ENCODE measurements around the gene RAB21.
A peak's percentile ranks its signal among the peaks of the same experiment; 100 is the strongest.
"Not testable (repeated sequence)": the region's sequence is repeated elsewhere in the genome, so short reads cannot be mapped to it uniquely, and the experiment has no call there.

RAB21 gene

DNA sequence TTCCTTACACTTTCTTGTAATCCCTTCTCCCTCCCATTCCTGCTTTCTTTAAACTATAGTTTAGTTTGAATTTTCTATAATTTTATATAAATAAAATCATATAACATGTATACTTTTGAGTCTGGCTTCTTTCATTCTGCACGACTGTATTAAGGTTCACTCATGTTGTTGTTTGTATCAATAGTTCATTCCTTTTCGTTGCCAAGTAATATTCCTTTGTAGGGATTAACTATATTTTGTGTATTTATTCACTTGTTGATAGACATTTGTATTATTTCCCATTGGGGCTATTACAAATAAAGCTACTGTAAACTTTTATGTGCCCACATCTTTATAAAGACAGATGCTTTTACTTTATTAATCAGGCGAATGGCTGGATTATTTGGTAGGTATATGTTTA lies 45.5 kb downstream of the RAB21 start:
- DNase-seq = no peak

DNA sequence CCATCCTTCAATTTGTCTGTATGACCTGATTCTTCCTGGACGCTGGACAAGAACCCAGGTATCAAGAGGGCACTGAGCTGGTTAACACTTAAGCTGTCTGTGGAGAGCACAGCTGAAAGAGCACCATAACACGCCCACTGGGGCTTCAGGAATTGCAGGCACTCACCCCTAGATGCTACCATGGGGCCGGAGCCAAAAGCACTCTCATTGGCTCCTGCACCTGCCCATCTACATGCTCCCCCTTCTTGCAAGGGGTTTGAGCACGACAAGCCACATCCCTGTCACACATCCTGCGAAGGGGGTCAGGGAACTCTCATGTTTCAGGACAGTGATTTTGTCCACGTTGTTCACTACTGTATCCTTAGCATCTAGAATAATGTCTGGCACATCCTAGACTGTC lies 49.8 kb downstream of the RAB21 start:
- DNase-seq = no peak

DNA sequence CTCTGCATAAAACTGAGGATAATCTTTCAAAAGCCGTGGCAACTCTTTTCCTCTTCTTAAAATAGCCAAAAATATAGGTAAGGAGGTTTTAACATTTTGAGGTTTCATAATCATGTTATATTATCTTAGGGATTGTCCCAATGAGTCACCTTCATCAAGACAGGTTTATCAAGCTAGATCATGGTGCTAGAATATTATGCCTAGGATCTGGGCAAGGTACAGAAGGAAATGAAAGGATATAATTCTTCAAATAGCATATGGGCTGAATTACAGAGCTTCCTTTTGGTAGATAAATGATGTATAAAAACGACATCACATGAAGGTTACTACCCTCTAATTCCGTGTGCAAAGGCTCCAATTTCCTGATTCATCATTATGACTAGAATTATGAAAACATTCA lies 56.3 kb downstream of the RAB21 start:
- no peak for DNase-seq

DNA sequence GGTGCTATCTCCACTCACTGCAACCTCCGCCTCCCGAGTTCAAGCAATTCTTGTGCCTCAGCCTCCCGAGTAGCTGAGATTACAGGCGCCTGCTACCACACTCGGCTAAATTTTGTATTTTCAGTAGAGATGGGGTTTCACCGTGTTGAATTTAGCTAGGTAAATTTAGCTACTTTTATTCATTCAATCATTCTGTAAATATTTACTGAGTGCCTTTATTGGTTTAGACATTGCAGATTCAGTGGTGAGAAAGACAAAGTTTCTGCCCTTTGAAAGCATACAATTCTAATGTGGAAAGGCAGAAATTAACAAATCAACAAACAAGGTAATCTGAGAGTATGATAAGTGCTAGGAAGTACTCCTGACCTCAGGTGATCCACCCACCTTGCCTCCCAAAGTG lies 60.6 kb downstream of the RAB21 start:
- DNase-seq = not testable (repeated sequence)

DNA sequence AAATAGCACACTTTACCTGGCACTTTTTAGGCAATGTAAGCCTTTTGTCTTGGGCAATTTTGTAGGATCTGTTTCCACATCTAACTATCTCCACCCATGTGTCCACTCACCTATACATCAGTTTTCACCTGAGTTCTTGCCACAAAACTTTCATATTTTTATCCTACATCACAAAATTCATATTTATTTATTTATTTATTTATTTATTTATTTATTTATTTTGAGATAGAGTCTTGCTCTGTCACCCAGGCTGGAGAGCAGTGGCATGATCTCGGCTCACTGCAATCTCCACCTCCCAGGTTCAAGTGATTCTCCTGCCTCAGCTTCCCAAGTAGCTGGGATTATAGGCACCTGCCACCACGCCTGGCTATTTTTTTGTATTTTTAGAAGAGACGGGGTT lies 67.4 kb downstream of the RAB21 start:
- not testable (repeated sequence) for DNase-seq

DNA sequence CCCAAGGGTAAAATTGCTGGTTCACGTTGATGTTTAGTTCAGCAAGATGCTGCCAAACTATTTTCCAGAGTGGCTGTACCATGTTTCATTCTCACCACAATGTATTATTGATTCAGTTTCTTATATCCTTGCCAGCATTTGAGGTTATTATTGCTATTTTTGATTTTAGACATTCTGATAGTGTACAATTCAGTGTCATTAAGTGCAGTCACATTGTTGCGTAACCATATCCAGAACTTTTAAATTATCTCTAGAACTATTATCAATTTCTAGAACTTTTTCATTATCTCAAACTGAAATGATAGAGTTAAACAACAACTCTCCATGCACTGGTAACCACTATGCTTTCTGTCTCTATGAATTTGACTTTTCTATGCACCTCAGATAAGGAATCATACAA lies 74.2 kb downstream of the RAB21 start:
- no peak for DNase-seq

DNA sequence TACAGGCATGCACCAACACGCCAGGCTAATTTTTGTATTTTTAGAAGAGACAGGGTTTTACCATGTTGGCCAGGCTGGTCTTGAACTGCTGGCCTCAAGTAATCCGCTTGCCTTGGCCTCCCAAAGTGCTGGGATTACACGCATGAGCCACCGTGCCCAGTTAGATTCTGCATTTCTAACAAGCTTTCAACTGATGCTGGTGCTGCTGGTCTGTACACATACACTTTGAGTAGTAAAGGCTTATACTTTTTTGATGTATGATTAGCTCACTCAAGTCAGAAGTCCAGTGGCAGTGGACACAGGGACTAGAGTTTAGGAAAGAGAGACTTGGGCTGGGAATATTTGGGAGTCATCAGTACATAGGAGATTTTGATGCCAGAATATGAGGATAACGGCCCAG lies 82.7 kb downstream of the RAB21 start:
- no peak for DNase-seq

DNA sequence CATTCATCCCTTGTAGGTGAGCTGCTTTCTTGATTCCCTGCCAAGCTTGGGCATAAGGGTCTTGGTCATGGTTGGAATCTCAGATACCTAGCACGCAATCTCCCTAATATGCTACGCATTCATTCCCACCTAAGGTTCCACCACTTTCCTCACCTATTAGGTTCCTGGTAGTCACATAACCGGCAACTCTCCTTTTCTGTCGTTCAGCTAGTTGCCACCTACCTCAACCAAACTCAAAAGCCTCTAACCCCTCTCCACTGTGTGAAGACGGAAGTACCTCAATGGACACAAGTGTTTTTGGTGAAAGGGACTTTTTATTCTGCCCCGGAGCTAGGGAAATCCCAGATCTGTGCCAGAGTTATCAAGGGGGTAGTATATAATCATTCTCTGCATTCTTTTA lies 83.6 kb downstream of the RAB21 start:
- DNase-seq = no peak

DNA sequence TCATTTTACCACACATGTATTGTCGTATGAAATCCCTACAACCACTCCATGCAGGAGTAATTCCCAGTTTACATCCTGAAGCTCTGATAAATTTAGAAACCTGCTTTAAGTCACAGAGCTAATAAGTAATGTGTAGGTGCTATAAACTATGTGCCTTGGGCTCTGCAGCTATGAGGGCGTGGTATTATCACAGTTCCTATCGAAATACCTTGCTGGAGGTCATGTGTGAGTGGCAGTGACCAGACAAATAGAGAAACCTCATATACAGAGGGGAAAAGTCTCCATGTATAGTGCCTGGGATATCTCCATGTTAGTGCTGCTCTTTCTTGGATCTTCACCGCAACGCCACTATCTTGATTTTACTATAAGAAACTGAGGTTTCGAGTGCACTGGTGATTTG lies 84.0 kb downstream of the RAB21 start:
- no peak for DNase-seq

DNA sequence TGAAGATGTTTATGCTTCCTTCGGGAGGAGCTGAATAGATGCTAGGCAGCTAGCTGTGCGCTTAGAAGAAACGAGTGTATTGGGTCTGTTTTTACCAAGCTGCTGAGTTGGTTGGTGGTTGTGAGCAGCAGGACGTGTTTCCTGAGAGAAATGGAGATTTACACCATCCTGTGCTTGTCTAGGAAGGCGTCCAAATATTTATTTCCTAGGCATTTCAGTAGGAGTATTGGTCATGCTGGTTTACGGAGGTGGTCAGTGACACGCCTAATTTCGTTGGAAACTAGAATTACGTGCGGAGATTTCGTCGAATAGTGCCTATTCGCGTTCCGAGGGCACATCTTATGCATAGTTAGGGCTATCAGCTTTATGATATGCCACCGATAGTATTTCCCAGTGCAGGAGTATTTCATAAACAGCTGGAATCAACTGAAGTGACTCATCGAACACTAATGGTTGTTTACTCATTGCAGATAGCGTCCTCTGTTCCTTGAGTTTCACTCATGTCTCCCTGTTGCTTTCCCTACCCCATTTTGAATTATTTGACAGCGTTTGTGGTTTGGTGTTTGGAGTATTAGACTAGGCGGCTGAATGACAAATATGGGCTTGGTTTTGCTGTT lies 85.7 kb downstream of the RAB21 start:
- DNase-seq = no peak

DNA sequence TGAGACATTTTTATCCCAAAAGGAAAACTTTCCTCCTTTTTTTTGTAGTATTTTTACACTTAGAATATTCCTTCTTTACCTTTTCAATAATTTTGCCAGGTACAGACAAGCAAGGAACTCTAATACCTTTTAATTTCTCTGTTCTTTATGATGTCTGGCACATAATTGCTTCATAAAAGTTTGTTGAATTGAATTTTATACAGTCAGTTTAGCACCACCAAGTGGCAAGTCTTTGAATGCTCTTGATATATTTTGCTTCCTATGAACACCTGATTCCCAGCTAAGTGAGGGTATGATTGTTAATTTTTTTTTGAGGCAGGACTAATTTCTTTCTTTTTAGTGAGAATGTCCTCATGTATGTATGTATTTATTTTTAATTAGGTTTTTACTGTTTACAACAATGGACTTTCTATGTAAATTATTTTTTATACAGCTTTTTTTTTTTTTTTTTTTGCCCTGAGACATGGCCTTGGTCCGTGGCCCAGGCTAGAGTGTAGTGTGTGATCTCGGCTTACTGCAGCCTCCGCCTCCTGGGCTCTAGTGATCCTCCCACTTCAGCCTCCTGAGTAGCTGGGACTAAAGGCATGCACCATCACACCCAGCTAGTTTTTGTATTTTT lies 91.8 kb downstream of the RAB21 start:
- DNase-seq = peak; percentile 12

DNA sequence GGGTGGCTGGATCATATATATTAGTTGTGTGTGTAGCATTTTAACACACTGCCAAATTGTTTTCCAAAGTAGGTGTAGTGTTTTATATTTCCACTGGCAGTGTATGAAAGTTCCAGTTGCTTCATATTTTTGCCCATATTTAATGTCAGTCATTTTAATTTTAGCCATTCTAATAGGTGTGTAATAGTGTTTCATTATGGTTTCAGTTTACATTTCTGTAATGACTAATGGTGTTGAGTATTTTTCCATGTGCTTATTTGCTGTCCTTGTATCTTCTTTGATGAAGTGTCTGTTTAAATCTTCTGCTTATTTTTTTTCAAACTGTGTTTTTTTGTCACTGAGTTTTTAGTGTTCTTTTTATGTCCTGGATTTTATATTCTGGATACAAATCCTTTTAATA lies 93.5 kb downstream of the RAB21 start:
- no peak for DNase-seq

DNA sequence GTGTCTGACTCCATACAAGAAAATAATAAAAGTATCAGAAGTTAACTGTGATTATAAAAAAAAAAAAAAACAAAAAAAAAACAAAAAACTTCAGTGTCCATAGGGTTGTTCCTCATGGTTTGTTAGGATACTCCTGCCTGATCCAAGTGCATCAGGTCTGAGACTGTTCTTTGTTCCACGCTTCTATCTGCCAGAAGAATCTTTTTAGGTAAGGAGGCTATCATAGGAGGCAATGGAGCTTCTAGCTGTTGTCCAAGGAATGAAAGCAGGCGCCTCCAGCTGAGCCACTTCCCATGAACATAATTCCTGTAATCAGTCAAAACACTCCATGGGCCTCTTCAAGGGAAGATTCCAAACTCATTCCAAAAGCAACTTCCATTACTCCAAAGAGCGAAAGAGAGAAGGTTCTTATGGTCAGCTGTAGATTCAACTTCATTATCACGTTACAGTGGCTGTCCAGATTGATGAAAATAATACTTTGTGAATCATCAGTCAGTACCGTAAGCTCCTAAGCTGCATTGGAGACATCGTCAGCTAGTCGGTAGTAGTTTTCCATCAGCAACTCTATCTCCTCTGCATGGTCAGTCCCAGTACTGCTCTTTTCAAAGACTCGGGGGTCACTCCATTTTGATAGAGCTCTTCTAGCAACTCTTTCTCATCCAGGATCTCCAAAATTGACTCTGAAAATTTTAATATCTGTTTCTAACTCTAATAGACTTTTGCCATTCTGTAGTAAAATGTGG lies 94.6 kb downstream of the RAB21 start:
- DNase-seq = no peak

Measured in NCI-H2081 treated with DMSO at 0.1 percent for 48 hours (cell line).